Astrocyte (in vitro differentiated cells and primary cell): ENCODE measurements around the gene ENDOV. TPM values are rescaled to one million over a fixed set of nuclear protein-coding genes. Genes with fewer than 3 reads are reported as not detected.

Experiments used
- DNase-seq: peaks from one replicate; pipeline ENCODE4 v3.0.0-alpha.2; 2010; ENCODE audit warnings: low read depth
- FAIRE-seq: peaks from 2 replicates; lab custom pipeline; 2011; peaks lifted over from hg19 to GRCh38; lab: Jason Lieb, UNC
- H2AFZ ChIP-seq: 2 replicates; pipeline ENCODE4 v1.6.0; 2012; ENCODE audit warnings: low read depth, low read length, inconsistent platforms
- H3K27ac ChIP-seq: 2 replicates; pipeline ENCODE4 v1.5.1; 2011; ENCODE audit warnings: low read depth, low read length, inconsistent platforms
- H3K27me3 ChIP-seq: 2 replicates; pipeline ENCODE4 v1.6.0; 2011; ENCODE audit warnings: low read length, inconsistent platforms; ENCODE audit not compliant: insufficient read depth
- H3K36me3 ChIP-seq: 2 replicates; pipeline ENCODE4 v1.5.1; 2011; ENCODE audit warnings: low read length, inconsistent platforms; ENCODE audit not compliant: insufficient read depth
- H3K4me1 ChIP-seq: 2 replicates; pipeline ENCODE4 v1.5.1; 2011; ENCODE audit warnings: low read length, inconsistent platforms; ENCODE audit not compliant: insufficient read depth
- H3K4me2 ChIP-seq: 2 replicates; pipeline ENCODE4 v1.6.0; 2012; ENCODE audit warnings: low read length, inconsistent platforms
- H3K4me3 ChIP-seq: 2 replicates; pipeline ENCODE4 v1.5.1; 2011; ENCODE audit warnings: low read depth, mild to moderate bottlenecking, low read length, inconsistent platforms; ENCODE audit not compliant: insufficient read depth
- H3K79me2 ChIP-seq: 2 replicates; pipeline ENCODE4 v1.6.0; 2012; ENCODE audit warnings: mild to moderate bottlenecking, low read length, inconsistent platforms; ENCODE audit not compliant: insufficient read depth
- H3K9ac ChIP-seq: 2 replicates; pipeline ENCODE4 v1.6.0; 2012; ENCODE audit warnings: mild to moderate bottlenecking, low read length, inconsistent platforms
- H3K9me3 ChIP-seq: 2 replicates; pipeline ENCODE4 v1.5.1; 2012; ENCODE audit warnings: low read depth, mild to moderate bottlenecking, low read length, inconsistent platforms; ENCODE audit not compliant: insufficient read depth
- H4K20me1 ChIP-seq: 2 replicates; pipeline ENCODE4 v1.6.0; 2012; ENCODE audit warnings: low read length, inconsistent platforms; ENCODE audit not compliant: insufficient read depth
- H3K27ac Mint-ChIP-seq: one replicate; pipeline ENCODE4 v1.8.0; 2021; ENCODE audit warnings: mild to moderate bottlenecking, mixed read lengths; ENCODE audit not compliant: unreplicated experiment
- H3K27me3 Mint-ChIP-seq: one replicate; pipeline ENCODE4 v1.8.0; 2021; ENCODE audit warnings: low read depth, mixed read lengths; ENCODE audit not compliant: unreplicated experiment
- H3K36me3 Mint-ChIP-seq: one replicate; pipeline ENCODE4 v1.8.0; 2021; ENCODE audit warnings: low read depth, mixed read lengths; ENCODE audit not compliant: unreplicated experiment
- H3K4me1 Mint-ChIP-seq: one replicate; pipeline ENCODE4 v1.8.0; 2021; ENCODE audit warnings: low read depth, mixed read lengths; ENCODE audit not compliant: unreplicated experiment
- H3K4me3 Mint-ChIP-seq: one replicate; pipeline ENCODE4 v1.8.0; 2021; ENCODE audit warnings: mild to moderate bottlenecking, moderate library complexity, mixed read lengths; ENCODE audit not compliant: unreplicated experiment
- H3K9me3 Mint-ChIP-seq: one replicate; pipeline ENCODE4 v1.8.0; 2021; ENCODE audit warnings: mild to moderate bottlenecking, mixed read lengths; ENCODE audit not compliant: unreplicated experiment
- EZH2 ChIP-seq: IDR thresholded peaks from 2 replicates; pipeline ENCODE4 v1.6.1; 2012; ENCODE audit warnings: mild to moderate bottlenecking, low read length, inconsistent platforms; ENCODE audit not compliant: insufficient read depth
- total RNA-seq: library from RNA; stranded (reverse); gene quantifications from 2 replicates; pipeline ENCODE4 v1.2.1, GENCODE V29; 2021
- TF ChIP-seq, protein P1 (sequence below): IDR thresholded peaks from 2 replicates; pipeline ENCODE4 v1.5.1; 2011; ENCODE audit warnings: low read depth, mild to moderate bottlenecking, inconsistent platforms, low read length, moderate library complexity; ENCODE audit not compliant: insufficient read depth

ENDOV gene
- total RNA-seq, 1 donor from 2014 or later = 20.7 TPM

GRCh38 chr17:80476877-80477646, 62.1 kb downstream of the ENDOV start:
- Mint-ChIP-seq H3K4me3 (no peak overlapping the region), H3K36me3 (no peaks in the 10 kb centered on the region), H3K9me3 (peaks cover 6% of the 10 kb centered on the region), H3K27me3 (peaks cover 66% of the 10 kb centered on the region), H3K27ac (no peak overlapping the region), H3K4me1 (peaks cover 2% of the 10 kb centered on the region)
- Histone ChIP-seq H4K20me1 (peaks cover 10% of the 10 kb centered on the region), H3K79me2 (no peaks in the 10 kb centered on the region), H3K9me3 (no peaks in the 10 kb centered on the region), H3K4me2 (peak overlapping the region; percentile 80), H3K4me3 (no peak overlapping the region), H3K27ac (no peak overlapping the region), H3K9ac (no peak overlapping the region), H3K27me3 (peaks cover 61% of the 10 kb centered on the region), H2AFZ (no peak overlapping the region), H3K36me3 (no peaks in the 10 kb centered on the region), H3K4me1 (peaks cover 17% of the 10 kb centered on the region)
- TF ChIP-seq EZH2 = peak; percentile 43
- TF ChIP-seq, protein P1, sequence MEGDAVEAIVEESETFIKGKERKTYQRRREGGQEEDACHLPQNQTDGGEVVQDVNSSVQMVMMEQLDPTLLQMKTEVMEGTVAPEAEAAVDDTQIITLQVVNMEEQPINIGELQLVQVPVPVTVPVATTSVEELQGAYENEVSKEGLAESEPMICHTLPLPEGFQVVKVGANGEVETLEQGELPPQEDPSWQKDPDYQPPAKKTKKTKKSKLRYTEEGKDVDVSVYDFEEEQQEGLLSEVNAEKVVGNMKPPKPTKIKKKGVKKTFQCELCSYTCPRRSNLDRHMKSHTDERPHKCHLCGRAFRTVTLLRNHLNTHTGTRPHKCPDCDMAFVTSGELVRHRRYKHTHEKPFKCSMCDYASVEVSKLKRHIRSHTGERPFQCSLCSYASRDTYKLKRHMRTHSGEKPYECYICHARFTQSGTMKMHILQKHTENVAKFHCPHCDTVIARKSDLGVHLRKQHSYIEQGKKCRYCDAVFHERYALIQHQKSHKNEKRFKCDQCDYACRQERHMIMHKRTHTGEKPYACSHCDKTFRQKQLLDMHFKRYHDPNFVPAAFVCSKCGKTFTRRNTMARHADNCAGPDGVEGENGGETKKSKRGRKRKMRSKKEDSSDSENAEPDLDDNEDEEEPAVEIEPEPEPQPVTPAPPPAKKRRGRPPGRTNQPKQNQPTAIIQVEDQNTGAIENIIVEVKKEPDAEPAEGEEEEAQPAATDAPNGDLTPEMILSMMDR = no peak
- DNase-seq (no peak), FAIRE-seq (no peak)

DNA sequence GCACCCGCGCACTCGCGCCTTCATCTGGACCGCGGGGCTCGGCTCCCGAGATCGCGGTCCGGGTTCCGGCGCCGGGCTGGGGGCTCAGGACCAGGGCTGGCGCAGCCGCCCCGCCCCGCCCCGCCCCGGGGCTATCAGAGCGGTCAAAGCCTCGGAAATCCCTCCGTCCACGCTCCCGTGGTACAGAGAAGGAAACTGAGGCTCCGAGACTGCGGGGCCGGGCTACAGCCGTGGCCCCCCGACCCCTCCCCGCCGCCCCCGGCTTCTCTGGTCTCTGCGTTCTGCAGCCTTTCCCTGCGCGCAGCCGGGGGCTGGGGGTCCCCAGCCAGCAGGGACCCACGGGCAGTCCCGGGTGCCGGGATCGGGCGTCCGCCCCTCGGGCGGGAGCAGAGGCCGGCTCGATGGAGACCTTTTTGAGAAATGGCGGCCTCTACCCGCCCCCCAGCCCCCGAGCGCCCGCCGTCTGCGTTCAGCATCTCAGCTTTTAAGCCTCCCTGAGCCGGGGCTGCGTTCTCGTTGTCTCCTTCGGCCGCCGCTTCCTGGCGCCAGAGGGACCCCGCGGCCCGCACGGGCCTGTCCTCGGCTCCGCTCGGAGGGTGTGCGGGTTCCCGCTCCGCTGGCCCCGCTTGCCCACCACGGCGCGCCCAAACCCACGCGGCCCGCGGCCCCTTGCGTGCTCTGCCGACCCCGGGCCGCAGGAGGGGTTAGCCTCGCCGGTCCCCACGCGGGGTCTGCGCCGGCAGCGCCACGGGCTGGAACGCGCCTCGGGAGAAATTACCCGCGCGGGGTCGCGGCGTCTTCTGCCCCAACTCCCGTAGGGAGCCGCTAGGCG, 62.9 kb downstream of the ENDOV start:
- Mint-ChIP-seq H3K36me3 (no peaks in the 10 kb centered on the region), H3K9me3 (peaks cover 6% of the 10 kb centered on the region), H3K4me3 (no peak overlapping the region), H3K27ac (no peak overlapping the region), H3K27me3 (peaks cover 65% of the 10 kb centered on the region), H3K4me1 (peaks cover 2% of the 10 kb centered on the region)
- no peaks in the 10 kb centered on the region for H3K9me3 ChIP-seq
- peaks cover 53% of the 10 kb centered on the region for H3K27me3 ChIP-seq
- H2AFZ ChIP-seq = peak overlapping the region; percentile 52
- H3K79me2 ChIP-seq = no peaks in the 10 kb centered on the region
- no peak for FAIRE-seq
- H3K4me3 ChIP-seq = peak overlapping the region; percentile 44
- no peak for TF ChIP-seq EZH2
- TF ChIP-seq, protein P1 = peak; percentile 13
- DNase-seq = no peak
- peaks cover 17% of the 10 kb centered on the region for H3K4me1 ChIP-seq
- no peak overlapping the region for H3K27ac ChIP-seq
- peak overlapping the region; percentile 80 for H3K4me2 ChIP-seq
- H4K20me1 ChIP-seq = peaks cover 10% of the 10 kb centered on the region
- no peaks in the 10 kb centered on the region for H3K36me3 ChIP-seq
- no peak overlapping the region for H3K9ac ChIP-seq
